GM23248 (cell line): ENCODE data around the gene DENND1A.

ENCODE experiments used
- EZH2 ChIP-seq: fragments of 200-600 bp; sonication (generic); IDR thresholded peaks from 2 replicates; pipeline ENCODE4 v1.6.1; 2018; ENCODE audit warnings: antibody characterized with exemption, mild to moderate bottlenecking; ENCODE audit not compliant: insufficient read depth, poor library complexity, severe bottlenecking
- EZH2phosphoT487 ChIP-seq: fragments of 200-600 bp; sonication (generic); IDR thresholded peaks from 2 replicates; pipeline ENCODE4 v1.6.1; 2018; ENCODE audit warnings: antibody characterized with exemption, moderate library complexity, mild to moderate bottlenecking, low read depth; ENCODE audit not compliant: insufficient read depth

DNA sequence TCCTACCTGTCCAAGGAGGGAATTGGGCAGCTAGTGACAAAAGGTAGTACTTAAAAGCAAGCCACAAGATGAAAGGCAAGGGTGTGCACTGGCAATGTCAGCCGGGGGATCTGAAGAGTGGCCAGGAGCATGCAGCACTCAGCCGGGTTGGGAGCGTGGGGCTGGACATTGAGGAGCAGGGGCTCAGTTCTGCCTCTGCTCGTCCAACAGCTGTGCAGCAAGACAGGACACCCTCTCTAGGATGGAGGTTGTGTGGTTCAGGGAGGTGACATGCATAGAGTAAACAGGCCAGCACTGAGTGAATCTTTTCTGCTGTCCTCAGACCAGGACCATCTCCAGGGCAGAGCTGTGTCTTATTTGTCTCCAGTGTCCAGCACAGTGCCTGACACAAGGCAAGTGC lies 338.6 kb downstream of the DENND1A start:
- no peak for TF ChIP-seq EZH2
- no peak for TF ChIP-seq EZH2phosphoT487
